Body of pancreas (tissue), 4 donors: ENCODE results near the gene ECHS1. TPM values are rescaled to one million over a fixed set of nuclear protein-coding genes. Genes with fewer than 3 reads are reported as not detected.

Experiments used
- ATAC-seq: fragments of 150-250 bp; one replicate; pipeline ENCODE4 v1.9.1; 2016
- DNase-seq, 4 donors: peaks; one replicate each; pipeline ENCODE4 v3.0.0-alpha.2; 2019
- H3K27ac ChIP-seq, 4 donors: fragments of 200-600 bp; sonication (generic); 1 replicate in 3 of 4; 2 replicates in 1 of 4; pipeline versions ENCODE4 v1.5.1 to v1.6.1; 2016 to 2019; ENCODE audit warnings: mild to moderate bottlenecking in 1 of 4, mixed read lengths in 1 of 4, moderate library complexity in 1 of 4
- H3K27me3 ChIP-seq, 2 donors: fragments of 200-600 bp; sonication (generic); one replicate each; pipeline ENCODE4 v1.6.0; 2016; ENCODE audit warnings: mild to moderate bottlenecking in 1 of 2
- H3K36me3 ChIP-seq, 2 donors: fragments of 200-600 bp; sonication (generic); replicated peaks in 1 of 2; 2 replicates each; pipeline ENCODE4 v1.5.1; 2016; ENCODE audit warnings: low read depth in 2 of 2; ENCODE audit not compliant: insufficient read depth in 1 of 2
- H3K4me1 ChIP-seq: fragments of 200-600 bp; sonication (generic); one replicate; pipeline ENCODE4 v1.6.0; 2016
- H3K4me3 ChIP-seq, 2 donors: fragments of 200-600 bp; sonication (generic); 1 replicate in 1 of 2; 2 replicates in 1 of 2; pipeline ENCODE4 v1.5.1; 2016 to 2019
- H3K9me3 ChIP-seq, 3 donors: fragments of 200-600 bp; sonication (generic); 1 replicate in 2 of 3; 2 replicates in 1 of 3; pipeline ENCODE4 v1.5.1; 2016
- CTCF ChIP-seq, 7 experiments: fragments of 450-650 bp in 4 of 7; fragments of 200-600 bp in 3 of 7; sonication (generic) in 3 of 7; IDR thresholded peaks; one replicate each; pipeline ENCODE4 v1.5.1; 2016 to 2019; ENCODE audit warnings: antibody characterized with exemption in 7 of 7
- POLR2A ChIP-seq, 3 donors: fragments of 450-650 bp; IDR thresholded peaks; one replicate each; pipeline ENCODE4 v1.6.1; 2016; ENCODE audit warnings: antibody characterized with exemption in 3 of 3, mild to moderate bottlenecking in 2 of 3
- WGBS, 2 donors: methylation state at CpG; one replicate each; pipeline ENCODE4 v1.1.5; 2017; 5-methylcytosine and 5-hydroxymethylcytosine counted together
- intact Hi-C: fragments of 100-400 bp; cut with DNase I; formaldehyde crosslinking; loops from one replicate; pipeline ENCODE4 v1.15.1; 2023
- total RNA-seq, 2 donors: library from RNA; depleted of rRNA; stranded (reverse); fragments of >200 nt; gene quantifications; one replicate each; pipeline ENCODE4 v1.1.0, GENCODE V29; 2016

The ECHS1 gene
- total RNA-seq, 2 donors from 2014 or later: 44.4 to 71.9 TPM

- ATAC-seq: no peak
- H3K36me3 ChIP-seq: peaks cover 10 to 12% of the 10 kb centered on the region in 2 donors
Observed at GRCh38 chr10:133403784-133404183, 30.6 kb upstream of the ECHS1 start.

GRCh38 chr10:133403359-133403758, 30.2 kb upstream of the ECHS1 start:
- DNase-seq (no peak), ATAC-seq (no peak)
- Histone ChIP-seq H3K36me3 (peaks cover 10 to 12% of the 10 kb centered on the region in 2 donors), H3K27me3 (no peaks in the 10 kb centered on the region), H3K4me3 (no peak overlapping the region), H3K27ac (no peak overlapping the region), H3K4me1 (no peaks in the 10 kb centered on the region), H3K9me3 (no peaks in the 10 kb centered on the region)
- TF ChIP-seq POLR2A (IDR thresholded peaks at IDR 0.05) (no peak), CTCF (IDR thresholded peaks at IDR 0.05) (no peak)
- intact Hi-C loops: no loop called here
- 83 to 84% methylated on average over 13 to 16 of the region's 16 CpGs for WGBS, 2 donors

More at GRCh38 chr10:133403784-133404183, 30.6 kb upstream of the ECHS1 start:
- Histone ChIP-seq H3K27ac (no peak overlapping the region), H3K27me3 (no peaks in the 10 kb centered on the region), H3K9me3 (no peaks in the 10 kb centered on the region), H3K4me1 (no peaks in the 10 kb centered on the region), H3K4me3 (no peak overlapping the region)
- WGBS, 2 donors: 93 to 94% methylated on average over 5 of the region's 5 CpGs
- TF ChIP-seq CTCF (IDR thresholded peaks at IDR 0.05): no peak
- no peak for TF ChIP-seq POLR2A (IDR thresholded peaks at IDR 0.05)
- intact Hi-C loops: no loop called here
- no peak for DNase-seq

GRCh38 chr10:133401981-133402725, 29.0 kb upstream of the ECHS1 start:
- no peaks in the 10 kb centered on the region for H3K4me1 ChIP-seq
- intact Hi-C loops: no loop called here
- DNase-seq (no peak), ATAC-seq (no peak)
- H3K27ac ChIP-seq: no peak overlapping the region
- TF ChIP-seq CTCF (IDR thresholded peaks at IDR 0.05) (no peak), POLR2A (IDR thresholded peaks at IDR 0.05) (no peak)
- no peak overlapping the region for H3K4me3 ChIP-seq
- H3K9me3 ChIP-seq: no peaks in the 10 kb centered on the region
- H3K27me3 ChIP-seq: no peaks in the 10 kb centered on the region
- 92 to 96% methylated on average over 8 to 20 of the region's 21 CpGs for WGBS, 2 donors
- H3K36me3 ChIP-seq: peaks cover 10 to 12% of the 10 kb centered on the region in 2 donors

GRCh38 chr10:133401500-133401899, 28.3 kb upstream of the ECHS1 start:
- 93% methylated on average over 12 of the region's 12 CpGs for WGBS, 2 donors
- H3K27me3 ChIP-seq: no peaks in the 10 kb centered on the region
- no peak overlapping the region for H3K27ac ChIP-seq
- intact Hi-C loops: no loop called here
- TF ChIP-seq POLR2A (IDR thresholded peaks at IDR 0.05) (no peak), CTCF (IDR thresholded peaks at IDR 0.05) (no peak)
- H3K9me3 ChIP-seq: no peaks in the 10 kb centered on the region
- H3K36me3 ChIP-seq: peaks cover 10 to 14% of the 10 kb centered on the region in 2 donors
- DNase-seq (no peak), ATAC-seq (no peak)
- H3K4me3 ChIP-seq: no peak overlapping the region
- no peaks in the 10 kb centered on the region for H3K4me1 ChIP-seq
